Measurements from ENCODE around the gene SCYGR8. TPM values are rescaled to one million over a fixed set of nuclear protein-coding genes. Genes with fewer than 3 reads are reported as not detected.

The SCYGR8 gene
- total RNA-seq, 1 donor, result not detected

Small RNA genes lying within 50 kb of the gene (small RNA-seq; reads per million reads assigned to genes)
- gene RNA5SP121, result not detected
- not detected for gene SNRPGP8

Other genes with a start within 250 kb of the SCYGR8 start
- gene SCYGR2, start 147.0 kb upstream of the SCYGR8 start, total RNA-seq, result not detected
- not detected for gene SCYGR3, start 131.1 kb upstream of the SCYGR8 start, total RNA-seq
- gene SCYGR4, start 128.4 kb upstream of the SCYGR8 start, total RNA-seq, result not detected
- gene SCYGR5, start 79.1 kb upstream of the SCYGR8 start, total RNA-seq, result not detected
- not detected for gene SLC19A3, start 27.9 kb upstream of the SCYGR8 start, total RNA-seq
- gene SCYGR6, start 21.1 kb upstream of the SCYGR8 start, total RNA-seq, result not detected
- not detected for gene SCYGR7, start 17.6 kb upstream of the SCYGR8 start, total RNA-seq
- gene CCL20, start 67.9 kb downstream of the SCYGR8 start, total RNA-seq, result not detected
- not detected for gene DAW1, start 125.7 kb downstream of the SCYGR8 start, total RNA-seq